DMS153 (cell line): ENCODE data around the gene HIVEP3.

Experiments
- DNase-seq: peaks from one replicate; lab custom pipeline; 2025; lab: John Stamatoyannopoulos, UW

The HIVEP3 gene

GRCh38 chr1:41530411-41530810, 388.3 kb downstream of the HIVEP3 start:
- DNase-seq = no peak

- no peak for DNase-seq
Observed at GRCh38 chr1:41529621-41530395, 388.9 kb downstream of the HIVEP3 start.

- DNase-seq = no peak
Observed at GRCh38 chr1:41528726-41529605, 389.8 kb downstream of the HIVEP3 start.

GRCh38 chr1:41528106-41528505, 390.6 kb downstream of the HIVEP3 start:
- no peak for DNase-seq

- no peak for DNase-seq
Observed at GRCh38 chr1:41526956-41527561, 391.7 kb downstream of the HIVEP3 start.

- DNase-seq = no peak
Observed at GRCh38 chr1:41525891-41526587, 392.7 kb downstream of the HIVEP3 start.

- DNase-seq = no peak
Observed at GRCh38 chr1:41524676-41525675, 393.7 kb downstream of the HIVEP3 start.

GRCh38 chr1:41523949-41524675, 394.6 kb downstream of the HIVEP3 start:
- no peak for DNase-seq

GRCh38 chr1:41523071-41523470, 395.7 kb downstream of the HIVEP3 start:
- no peak for DNase-seq

- no peak for DNase-seq
Observed at GRCh38 chr1:41521766-41522165, 397.0 kb downstream of the HIVEP3 start.

GRCh38 chr1:41520951-41521752, 397.6 kb downstream of the HIVEP3 start:
- no peak for DNase-seq

GRCh38 chr1:41519667-41520066, 399.1 kb downstream of the HIVEP3 start:
- no peak for DNase-seq

GRCh38 chr1:41518471-41518870, 400.3 kb downstream of the HIVEP3 start:
- no peak for DNase-seq

GRCh38 chr1:41517062-41517438, 401.7 kb downstream of the HIVEP3 start:
- DNase-seq = no peak

GRCh38 chr1:41516168-41517061, 402.3 kb downstream of the HIVEP3 start:
- DNase-seq = peak; percentile 94

GRCh38 chr1:41515778-41516167, 402.9 kb downstream of the HIVEP3 start:
- DNase-seq = no peak

GRCh38 chr1:41515131-41515678, 403.5 kb downstream of the HIVEP3 start:
- no peak for DNase-seq

GRCh38 chr1:41514381-41514780, 404.3 kb downstream of the HIVEP3 start:
- no peak for DNase-seq
